ENCODE measurements around the gene SPECC1.

Gene SPECC1

DNA sequence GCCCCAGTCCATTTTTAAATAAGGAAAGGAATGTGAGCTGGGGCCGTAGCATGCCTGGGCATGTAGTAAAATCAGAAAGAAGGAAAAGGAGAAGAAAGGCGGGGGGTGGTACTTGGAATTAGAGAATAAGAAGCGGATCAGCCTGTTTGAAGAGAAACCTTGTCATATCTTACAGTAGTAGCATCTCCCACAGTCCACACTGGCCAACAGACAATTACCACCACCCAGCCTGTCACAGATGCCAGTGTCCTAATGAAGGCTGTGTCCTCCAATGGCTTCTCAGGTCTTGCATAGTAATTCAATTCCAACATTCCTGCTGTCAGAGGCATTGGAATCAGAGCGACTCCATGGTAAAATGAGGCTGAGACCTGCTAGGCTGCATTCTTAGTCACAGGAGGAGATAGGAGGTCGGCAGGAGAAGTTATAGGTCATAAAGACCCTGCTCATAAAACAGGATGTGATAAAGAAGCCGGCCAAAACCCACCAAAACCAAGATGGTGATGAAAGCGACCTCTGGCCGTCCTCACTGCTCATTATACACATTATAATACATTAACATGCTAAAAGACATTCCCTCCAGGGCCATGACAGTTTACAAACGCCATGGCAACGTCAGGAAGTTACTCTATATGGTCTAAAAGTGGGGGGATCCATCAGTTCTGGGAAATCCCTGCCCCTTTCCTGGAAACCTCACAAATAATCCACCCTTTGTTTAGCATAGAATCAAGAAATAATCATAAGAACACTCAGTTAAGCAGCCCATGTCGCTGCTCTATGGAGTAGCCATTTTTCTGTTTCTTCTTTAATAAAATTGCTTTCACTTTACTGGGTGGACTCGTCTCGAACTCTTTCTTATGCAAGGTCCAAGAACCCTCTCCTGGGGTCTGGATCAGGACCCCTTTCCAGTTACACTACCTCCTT lies 22.0 kb upstream of the SPECC1 start:
- no peak overlapping the region for H3K27ac ChIP-seq (replicated peaks)
- no peak overlapping the region for H3K4me3 ChIP-seq (replicated peaks; ENCODE audit: insufficient read depth, low read length)
- DNase-seq (ENCODE audit: low read depth in 1 of 2, low spot score in 1 of 2), result no peak
- H3K27me3 ChIP-seq (ENCODE audit: insufficient read depth, poor library complexity, severe bottlenecking), result no peaks in the 10 kb centered on the region
- TF ChIP-seq POLR2AphosphoS5 (IDR thresholded peaks at IDR 0.05; ENCODE audit: low read depth) (no peak), GABPA (IDR thresholded peaks at IDR 0.05; ENCODE audit: low read depth) (no peak), SPI1 (IDR thresholded peaks at IDR 0.05; ENCODE audit: borderline replicate concordance, low read depth) (no peak)
- TF ChIP-seq, protein P1, sequence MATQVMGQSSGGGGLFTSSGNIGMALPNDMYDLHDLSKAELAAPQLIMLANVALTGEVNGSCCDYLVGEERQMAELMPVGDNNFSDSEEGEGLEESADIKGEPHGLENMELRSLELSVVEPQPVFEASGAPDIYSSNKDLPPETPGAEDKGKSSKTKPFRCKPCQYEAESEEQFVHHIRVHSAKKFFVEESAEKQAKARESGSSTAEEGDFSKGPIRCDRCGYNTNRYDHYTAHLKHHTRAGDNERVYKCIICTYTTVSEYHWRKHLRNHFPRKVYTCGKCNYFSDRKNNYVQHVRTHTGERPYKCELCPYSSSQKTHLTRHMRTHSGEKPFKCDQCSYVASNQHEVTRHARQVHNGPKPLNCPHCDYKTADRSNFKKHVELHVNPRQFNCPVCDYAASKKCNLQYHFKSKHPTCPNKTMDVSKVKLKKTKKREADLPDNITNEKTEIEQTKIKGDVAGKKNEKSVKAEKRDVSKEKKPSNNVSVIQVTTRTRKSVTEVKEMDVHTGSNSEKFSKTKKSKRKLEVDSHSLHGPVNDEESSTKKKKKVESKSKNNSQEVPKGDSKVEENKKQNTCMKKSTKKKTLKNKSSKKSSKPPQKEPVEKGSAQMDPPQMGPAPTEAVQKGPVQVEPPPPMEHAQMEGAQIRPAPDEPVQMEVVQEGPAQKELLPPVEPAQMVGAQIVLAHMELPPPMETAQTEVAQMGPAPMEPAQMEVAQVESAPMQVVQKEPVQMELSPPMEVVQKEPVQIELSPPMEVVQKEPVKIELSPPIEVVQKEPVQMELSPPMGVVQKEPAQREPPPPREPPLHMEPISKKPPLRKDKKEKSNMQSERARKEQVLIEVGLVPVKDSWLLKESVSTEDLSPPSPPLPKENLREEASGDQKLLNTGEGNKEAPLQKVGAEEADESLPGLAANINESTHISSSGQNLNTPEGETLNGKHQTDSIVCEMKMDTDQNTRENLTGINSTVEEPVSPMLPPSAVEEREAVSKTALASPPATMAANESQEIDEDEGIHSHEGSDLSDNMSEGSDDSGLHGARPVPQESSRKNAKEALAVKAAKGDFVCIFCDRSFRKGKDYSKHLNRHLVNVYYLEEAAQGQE (IDR thresholded peaks at IDR 0.05; ENCODE audit: insufficient replicate concordance, low read depth), result no peak
- TF ChIP-seq, protein P2, sequence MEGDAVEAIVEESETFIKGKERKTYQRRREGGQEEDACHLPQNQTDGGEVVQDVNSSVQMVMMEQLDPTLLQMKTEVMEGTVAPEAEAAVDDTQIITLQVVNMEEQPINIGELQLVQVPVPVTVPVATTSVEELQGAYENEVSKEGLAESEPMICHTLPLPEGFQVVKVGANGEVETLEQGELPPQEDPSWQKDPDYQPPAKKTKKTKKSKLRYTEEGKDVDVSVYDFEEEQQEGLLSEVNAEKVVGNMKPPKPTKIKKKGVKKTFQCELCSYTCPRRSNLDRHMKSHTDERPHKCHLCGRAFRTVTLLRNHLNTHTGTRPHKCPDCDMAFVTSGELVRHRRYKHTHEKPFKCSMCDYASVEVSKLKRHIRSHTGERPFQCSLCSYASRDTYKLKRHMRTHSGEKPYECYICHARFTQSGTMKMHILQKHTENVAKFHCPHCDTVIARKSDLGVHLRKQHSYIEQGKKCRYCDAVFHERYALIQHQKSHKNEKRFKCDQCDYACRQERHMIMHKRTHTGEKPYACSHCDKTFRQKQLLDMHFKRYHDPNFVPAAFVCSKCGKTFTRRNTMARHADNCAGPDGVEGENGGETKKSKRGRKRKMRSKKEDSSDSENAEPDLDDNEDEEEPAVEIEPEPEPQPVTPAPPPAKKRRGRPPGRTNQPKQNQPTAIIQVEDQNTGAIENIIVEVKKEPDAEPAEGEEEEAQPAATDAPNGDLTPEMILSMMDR (IDR thresholded peaks at IDR 0.05; ENCODE audit: insufficient read depth, low read length), result no peak

DNA sequence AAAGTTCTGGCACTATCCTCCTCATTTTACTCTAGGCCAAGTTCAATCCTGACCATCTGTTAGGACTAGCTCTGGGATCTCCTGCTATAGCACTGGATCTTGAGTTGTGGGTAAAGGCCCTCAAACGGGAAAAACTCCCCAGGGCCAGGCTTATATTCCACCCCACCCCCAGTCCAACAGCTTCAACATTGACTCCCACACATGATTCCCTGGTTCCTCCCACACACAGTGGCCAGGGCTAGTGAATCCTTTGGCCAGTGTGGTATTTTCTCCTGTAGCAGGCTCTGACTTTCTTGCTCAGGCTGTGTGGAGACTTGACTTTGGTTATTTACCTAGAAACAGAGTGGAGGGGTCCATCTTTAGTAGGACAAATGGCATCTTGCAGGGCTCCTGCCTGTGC lies 21.3 kb upstream of the SPECC1 start:
- TF ChIP-seq, protein P1 (IDR thresholded peaks at IDR 0.05; ENCODE audit: insufficient replicate concordance, low read depth), result no peak
- TF ChIP-seq GABPA (IDR thresholded peaks at IDR 0.05; ENCODE audit: low read depth) (no peak), SPI1 (IDR thresholded peaks at IDR 0.05; ENCODE audit: borderline replicate concordance, low read depth) (no peak), POLR2AphosphoS5 (IDR thresholded peaks at IDR 0.05; ENCODE audit: low read depth) (no peak)
- TF ChIP-seq, protein P2 (IDR thresholded peaks at IDR 0.05; ENCODE audit: insufficient read depth, low read length), result no peak
- H3K27ac ChIP-seq (replicated peaks), result no peak overlapping the region

DNA sequence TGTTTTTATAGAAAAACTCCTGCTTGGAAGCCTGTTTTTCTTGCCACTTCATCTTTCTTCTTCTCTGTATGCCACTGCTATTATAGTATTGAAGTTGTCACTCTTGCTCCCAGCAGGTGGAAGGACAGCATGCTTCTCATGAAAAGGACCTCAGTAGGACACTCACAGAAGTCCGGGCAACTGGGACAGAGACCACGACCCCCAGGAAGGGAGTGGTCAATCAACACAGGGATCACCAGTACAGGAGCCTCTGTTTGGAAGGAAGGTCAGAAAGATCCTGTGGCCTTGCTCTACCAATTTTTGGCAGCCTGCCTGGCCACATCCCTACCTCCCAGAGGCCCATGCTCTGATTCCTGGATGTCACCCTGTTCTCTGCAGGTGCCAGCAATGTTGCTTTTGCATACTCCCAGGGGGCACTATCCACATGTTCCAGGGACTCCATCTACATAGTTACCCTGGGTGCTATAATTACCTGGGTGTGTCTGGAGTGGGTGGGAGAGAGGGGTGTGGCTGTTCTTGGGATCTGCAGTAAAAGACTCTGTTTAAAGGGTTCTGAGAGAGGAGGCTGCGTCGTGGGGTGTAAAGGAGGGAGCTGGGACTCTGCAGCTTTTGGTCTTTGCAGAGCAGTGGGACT lies 17.8 kb upstream of the SPECC1 start:
- no peak for DNase-seq (ENCODE audit: low read depth in 1 of 2, low spot score in 1 of 2)
- H3K27me3 ChIP-seq (ENCODE audit: insufficient read depth, poor library complexity, severe bottlenecking), result no peaks in the 10 kb centered on the region
- TF ChIP-seq POLR2AphosphoS5 (IDR thresholded peaks at IDR 0.05; ENCODE audit: low read depth) (no peak), SPI1 (IDR thresholded peaks at IDR 0.05; ENCODE audit: borderline replicate concordance, low read depth) (no peak), GABPA (IDR thresholded peaks at IDR 0.05; ENCODE audit: low read depth) (no peak)
- TF ChIP-seq, protein P2 (IDR thresholded peaks at IDR 0.05; ENCODE audit: insufficient read depth, low read length), result no peak
- TF ChIP-seq, protein P1 (IDR thresholded peaks at IDR 0.05; ENCODE audit: insufficient replicate concordance, low read depth), result no peak
- H3K27ac ChIP-seq (replicated peaks), result no peak overlapping the region
- no peak overlapping the region for H3K4me3 ChIP-seq (replicated peaks; ENCODE audit: insufficient read depth, low read length)

More for the DNA sequence above, 21.3 kb upstream of the SPECC1 start:
- H3K4me3 ChIP-seq (replicated peaks; ENCODE audit: insufficient read depth, low read length), result no peak overlapping the region
- H3K27me3 ChIP-seq (ENCODE audit: insufficient read depth, poor library complexity, severe bottlenecking), result no peaks in the 10 kb centered on the region
- DNase-seq (ENCODE audit: low read depth in 1 of 2, low spot score in 1 of 2), result no peak

Measured in HL-60 (cell line).